Heart right ventricle (tissue), 16 donors: ENCODE measurements around the gene TCERG1L. TPM values are rescaled to one million over a fixed set of nuclear protein-coding genes. Genes with fewer than 3 reads are reported as not detected.

ENCODE experiments used
- ATAC-seq, 8 donors: fragments of 200-7000 bp; cut with Tn5 transposase; one replicate each; pipeline ENCODE4 v1.9.1; 2020; ENCODE audit warnings: mild to moderate bottlenecking in 8 of 8, moderate library complexity in 8 of 8, moderate number of reproducible peaks in 1 of 8
- DNase-seq, 2 donors: peaks; one replicate each; pipeline ENCODE4 v3.0.0-alpha.2; 2020
- H3K27ac ChIP-seq, 10 donors: fragments of 200-600 bp; sonication (generic) in 2 of 10; one replicate each; pipeline versions ENCODE4 v1.5.0 to v1.8.0; 2020 to 2022; ENCODE audit warnings: mild to moderate bottlenecking in 3 of 10
- H3K27me3 ChIP-seq, 7 donors: fragments of 200-600 bp; one replicate each; pipeline ENCODE4 v1.8.0; 2021 to 2022; ENCODE audit warnings: mild to moderate bottlenecking in 2 of 7
- H3K36me3 ChIP-seq, 9 donors: fragments of 200-600 bp; sonication (generic) in 1 of 9; one replicate each; pipeline versions ENCODE4 v1.5.0 to v1.8.0; 2020 to 2022; ENCODE audit warnings: mild to moderate bottlenecking in 2 of 9
- H3K4me1 ChIP-seq, 9 donors: fragments of 200-600 bp; sonication (generic) in 1 of 9; one replicate each; pipeline versions ENCODE4 v1.5.0 to v1.8.0; 2020 to 2022; ENCODE audit warnings: mild to moderate bottlenecking in 4 of 9
- H3K4me3 ChIP-seq, 10 donors: fragments of 200-600 bp; sonication (generic) in 2 of 10; one replicate each; pipeline versions ENCODE4 v1.5.0 to v1.8.0; 2020 to 2022; ENCODE audit warnings: mild to moderate bottlenecking in 7 of 10, moderate library complexity in 2 of 10
- H3K9me3 ChIP-seq, 11 donors: fragments of 200-600 bp in 10 of 11; sonication (generic) in 2 of 11; one replicate each; pipeline versions ENCODE4 v1.5.0 to v1.8.0; 2013 to 2022; ENCODE audit warnings: mild to moderate bottlenecking in 2 of 11, control low read depth in 1 of 11, moderate library complexity in 1 of 11
- WGBS, 2 donors: extraction: QIAGEN DNeasy Blood & Tissue Kit; methylation state at CpG; one replicate each; pipeline ENCODE4 v1.1.7; 2013; ENCODE audit warnings: inconsistent platforms in 1 of 2; 5-methylcytosine and 5-hydroxymethylcytosine counted together
- intact Hi-C, 10 donors: fragments of 100-400 bp; cut with DNase I; formaldehyde crosslinking; loops; one replicate each; pipeline versions ENCODE4 v1.11.1 to v1.14.2; 2022
- polyA plus RNA-seq, 2 donors: library from polyadenylated mRNA; stranded (reverse); fragments of 200-250 nt; gene quantifications; one replicate each; pipeline ENCODE4 v1.2.3, GENCODE V29; 2013
- total RNA-seq, 10 donors: library from RNA; stranded (reverse); fragmentation: NEBNext Ultra II Directional in 3 of 10; extraction: Animal tissue kit (Norgen Biotek cat#: 25700) in 3 of 10; gene quantifications; one replicate each; pipeline versions ENCODE4 v1.2.1 to v1.2.4, GENCODE V29; 2021 to 2023
- TF ChIP-seq, protein P1 (sequence below), 9 donors: fragments of 200-600 bp; sonication (generic) in 2 of 9; IDR thresholded peaks; one replicate each; pipeline versions ENCODE4 v1.5.0 to v1.8.0; 2021 to 2022; ENCODE audit warnings: antibody characterized with exemption in 9 of 9, mild to moderate bottlenecking in 5 of 9, moderate library complexity in 1 of 9
- donor health status: Arrhythmogenic right ventricular cardiomyopathy.
- donor health status: ischemic (EF 13 %, LVEDD 7.1; RV severe dilation, severe dysfunction).
- donor health status: healthy with polysubstance abuse.
- donor health status: DM: no; HTN: yes; CAD: no.
- donor health status: DM: no; HTN: no; CAD: no.
- donor health status: ischemic (EF 25% LVEDD 6.9; RV normal size, moderate dysfunction).
- donor health status: ischemic (EF 25% LVEDD 5.7; RV mildly dilated, moderate dysfunction).
- donor health status: healthy.
- donor health status: DM: yes; HTN: yes; CAD: no.
- donor health status: Ischemic cardiomyopathy.
- donor health status: ischemic (EF 35%, LVEDD 5.7; RV mildly dilated, moderate dysfunction).
- donor health status: nonischemic (EF 11% LVEDD 7.7; RV severe dilation, severe dysfunction).
- donor health status: DM: yes; HTN: yes; CAD: no.
- donor health status: PGD.
- donor health status: ischemic (EF 29% LVEDD 5.4; RV normal size, mild dysfunction).
- donor health status: nonischemic (EF 23%, LVEDD 6.1; RV moderate dilation, normal function).

TCERG1L gene
- total and polyA plus RNA-seq, 12 donors: 0.09 TPM; not detected in 10

DNA sequence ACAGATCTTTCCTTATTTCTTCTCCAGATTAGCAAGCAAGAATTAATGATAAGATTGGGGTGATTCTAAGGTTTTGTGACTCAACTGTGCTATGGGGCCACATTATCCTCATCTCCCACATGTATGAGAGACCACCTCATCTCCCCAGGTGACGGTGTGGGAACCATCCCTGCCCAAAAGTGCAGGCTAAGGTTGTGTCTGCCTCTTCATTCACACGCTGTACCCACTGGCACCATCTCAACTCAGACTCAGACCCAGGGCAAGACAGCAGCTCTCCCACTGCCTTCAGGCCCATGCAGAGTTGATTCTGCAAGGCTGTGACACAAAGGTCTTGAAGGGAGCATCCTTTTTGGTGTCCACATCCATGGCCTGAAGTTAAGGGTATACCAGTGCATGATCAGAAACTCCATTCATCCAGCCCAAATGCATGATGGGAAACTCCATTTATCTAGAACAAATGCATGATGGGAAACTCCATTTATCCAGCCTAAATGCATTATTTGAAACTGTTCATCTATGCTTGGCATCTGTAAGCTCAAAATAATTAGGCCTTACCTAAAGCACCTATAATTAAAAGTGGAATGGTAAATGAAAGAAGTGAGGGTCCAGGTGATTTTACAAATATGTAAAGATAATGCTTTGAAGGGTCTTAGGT lies 99.4 kb downstream of the TCERG1L start:
- H3K36me3 ChIP-seq: no peaks in the 10 kb centered on the region

DNA sequence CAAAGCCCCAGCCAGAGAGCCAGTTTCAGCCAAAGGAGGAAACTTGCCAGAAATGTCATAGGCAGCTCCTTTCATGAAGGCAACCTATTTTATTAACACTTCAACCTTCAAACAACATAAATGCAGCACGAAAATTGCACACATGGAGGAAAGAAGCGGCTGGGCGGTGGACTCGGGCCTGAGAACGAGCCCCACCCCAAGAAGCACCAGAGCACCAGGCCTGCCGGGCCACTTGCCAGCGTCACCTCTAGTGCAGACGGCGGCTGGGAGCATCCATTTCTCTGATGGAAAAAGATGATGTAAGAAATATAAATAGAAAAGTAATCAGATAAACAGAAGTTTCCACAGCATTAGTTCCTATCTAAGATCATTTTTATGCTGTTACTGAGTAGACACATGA lies 100.0 kb downstream of the TCERG1L start:
- Histone ChIP-seq H3K9me3 (no peaks in the 10 kb centered on the region), H3K4me1 (no peaks in the 10 kb centered on the region), H3K27ac (no peak overlapping the region), H3K4me3 (no peak overlapping the region), H3K27me3 (peaks cover 0 to 40% (median 10%) of the 10 kb centered on the region in 7 donors), H3K36me3 (no peaks in the 10 kb centered on the region)
- no peak for DNase-seq
- no peak for ATAC-seq
- 54 to 57% methylated on average over 9 of the region's 9 CpGs for WGBS, 2 donors
- intact Hi-C loops: no loop called here
- TF ChIP-seq, protein P1, sequence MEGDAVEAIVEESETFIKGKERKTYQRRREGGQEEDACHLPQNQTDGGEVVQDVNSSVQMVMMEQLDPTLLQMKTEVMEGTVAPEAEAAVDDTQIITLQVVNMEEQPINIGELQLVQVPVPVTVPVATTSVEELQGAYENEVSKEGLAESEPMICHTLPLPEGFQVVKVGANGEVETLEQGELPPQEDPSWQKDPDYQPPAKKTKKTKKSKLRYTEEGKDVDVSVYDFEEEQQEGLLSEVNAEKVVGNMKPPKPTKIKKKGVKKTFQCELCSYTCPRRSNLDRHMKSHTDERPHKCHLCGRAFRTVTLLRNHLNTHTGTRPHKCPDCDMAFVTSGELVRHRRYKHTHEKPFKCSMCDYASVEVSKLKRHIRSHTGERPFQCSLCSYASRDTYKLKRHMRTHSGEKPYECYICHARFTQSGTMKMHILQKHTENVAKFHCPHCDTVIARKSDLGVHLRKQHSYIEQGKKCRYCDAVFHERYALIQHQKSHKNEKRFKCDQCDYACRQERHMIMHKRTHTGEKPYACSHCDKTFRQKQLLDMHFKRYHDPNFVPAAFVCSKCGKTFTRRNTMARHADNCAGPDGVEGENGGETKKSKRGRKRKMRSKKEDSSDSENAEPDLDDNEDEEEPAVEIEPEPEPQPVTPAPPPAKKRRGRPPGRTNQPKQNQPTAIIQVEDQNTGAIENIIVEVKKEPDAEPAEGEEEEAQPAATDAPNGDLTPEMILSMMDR (IDR thresholded peaks at IDR 0.05): no peak

More for the DNA sequence above, 99.4 kb downstream of the TCERG1L start:
- H3K4me1 ChIP-seq: no peaks in the 10 kb centered on the region
- intact Hi-C loops: no loop called here
- no peaks in the 10 kb centered on the region for H3K9me3 ChIP-seq
- TF ChIP-seq, protein P1 (IDR thresholded peaks at IDR 0.05): no peak
- no peak overlapping the region for H3K4me3 ChIP-seq
- no peak for ATAC-seq
- H3K27ac ChIP-seq: no peak overlapping the region
- peaks cover 0 to 36% (median 5%) of the 10 kb centered on the region in 7 donors for H3K27me3 ChIP-seq
- whole genome bisulfite sequencing, 2 donors: 83 to 90% methylated on average over 2 of the region's 2 CpGs
- DNase-seq: no peak

DNA sequence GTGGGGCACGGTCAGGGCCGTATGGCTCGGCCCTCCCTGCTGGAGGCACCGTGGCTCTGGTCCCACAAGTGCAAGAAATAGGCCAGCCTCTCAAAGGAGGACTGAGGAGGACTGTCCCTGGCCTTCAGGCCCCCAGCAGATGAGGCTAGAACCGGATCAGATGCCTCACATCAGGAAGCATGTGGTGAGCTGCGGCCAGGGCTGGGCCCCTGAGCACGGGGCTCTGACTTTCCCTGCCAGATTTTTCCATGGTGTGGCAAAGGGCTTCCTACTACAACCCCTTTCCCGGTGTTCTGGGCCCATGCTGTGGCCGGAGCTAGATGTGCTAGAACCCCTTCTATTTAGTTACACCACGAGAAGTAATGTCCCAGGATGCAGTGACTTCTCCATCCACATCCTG lies 100.4 kb downstream of the TCERG1L start:
- DNase-seq (no peak), ATAC-seq (no peak)
- WGBS, 2 donors: 77 to 79% methylated on average over 10 of the region's 10 CpGs
- Histone ChIP-seq H3K36me3 (no peaks in the 10 kb centered on the region), H3K27me3 (peaks cover 0 to 41% (median 14%) of the 10 kb centered on the region in 7 donors), H3K4me1 (no peaks in the 10 kb centered on the region), H3K9me3 (no peaks in the 10 kb centered on the region), H3K27ac (no peak overlapping the region), H3K4me3 (no peak overlapping the region)
- TF ChIP-seq, protein P1 (IDR thresholded peaks at IDR 0.05): no peak
- intact Hi-C loops: no loop called here

DNA sequence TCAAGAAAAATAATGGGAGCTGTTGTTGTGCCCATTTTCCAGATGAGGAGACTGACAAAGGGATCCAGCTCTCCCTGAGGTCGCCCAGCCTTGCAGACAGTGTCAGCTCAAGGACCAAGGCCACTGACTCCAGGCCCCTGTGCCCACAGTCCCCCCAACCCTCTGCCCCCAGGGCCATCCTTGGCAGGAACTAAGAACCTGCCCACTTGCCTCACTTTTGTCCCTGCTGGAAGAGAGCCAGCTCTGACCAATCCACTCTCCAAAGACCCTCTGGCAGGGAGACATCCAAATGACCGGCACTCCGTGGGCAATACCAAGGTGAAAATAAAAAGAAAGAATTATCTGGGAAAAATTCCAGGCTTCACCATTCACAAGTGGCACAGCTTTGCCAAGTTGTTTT lies 101.3 kb downstream of the TCERG1L start:
- TF ChIP-seq, protein P1 (IDR thresholded peaks at IDR 0.05): no peak
- ATAC-seq (no peak), DNase-seq (no peak)
- intact Hi-C loops: no loop called here
- 72 to 81% methylated on average over 3 of the region's 3 CpGs for WGBS, 2 donors
- peaks cover 0 to 32% (median 21%) of the 10 kb centered on the region in 7 donors for H3K27me3 ChIP-seq
- H3K36me3 ChIP-seq: no peaks in the 10 kb centered on the region
- no peak overlapping the region for H3K27ac ChIP-seq
- H3K4me3 ChIP-seq: no peak overlapping the region
- H3K9me3 ChIP-seq: no peaks in the 10 kb centered on the region
- H3K4me1 ChIP-seq: no peaks in the 10 kb centered on the region
